BE2C (cell line): ENCODE results near the gene BICD1.

ENCODE experiments used
- DNase-seq: peaks from one replicate; pipeline ENCODE4 v3.0.0-alpha.2; 2020
- H3K27me3 ChIP-seq: fragments of 250-450 bp; sonication (Bioruptor Pico); 2 replicates; pipeline ENCODE4 v1.5.1; 2020; ENCODE audit warnings: mild to moderate bottlenecking
- H3K36me3 ChIP-seq: fragments of 250-450 bp; sonication (Bioruptor Pico); 2 replicates; pipeline ENCODE4 v1.5.1; 2020; ENCODE audit warnings: mild to moderate bottlenecking
- H3K4me1 ChIP-seq: fragments of 250-450 bp; sonication (Bioruptor Pico); 2 replicates; pipeline ENCODE4 v1.5.1; 2020
- H3K4me3 ChIP-seq: 2 replicates; pipeline ENCODE4 v1.5.1; 2011; ENCODE audit warnings: low read depth, low read length
- H3K9me3 ChIP-seq: fragments of 250-450 bp; sonication (Bioruptor Pico); 2 replicates; pipeline ENCODE4 v1.5.1; 2020
- TF ChIP-seq, protein P1 (sequence below): IDR thresholded peaks from 2 replicates; pipeline ENCODE4 v1.5.1; 2012; ENCODE audit warnings: mild to moderate bottlenecking, low read depth, low read length

The BICD1 gene

DNA sequence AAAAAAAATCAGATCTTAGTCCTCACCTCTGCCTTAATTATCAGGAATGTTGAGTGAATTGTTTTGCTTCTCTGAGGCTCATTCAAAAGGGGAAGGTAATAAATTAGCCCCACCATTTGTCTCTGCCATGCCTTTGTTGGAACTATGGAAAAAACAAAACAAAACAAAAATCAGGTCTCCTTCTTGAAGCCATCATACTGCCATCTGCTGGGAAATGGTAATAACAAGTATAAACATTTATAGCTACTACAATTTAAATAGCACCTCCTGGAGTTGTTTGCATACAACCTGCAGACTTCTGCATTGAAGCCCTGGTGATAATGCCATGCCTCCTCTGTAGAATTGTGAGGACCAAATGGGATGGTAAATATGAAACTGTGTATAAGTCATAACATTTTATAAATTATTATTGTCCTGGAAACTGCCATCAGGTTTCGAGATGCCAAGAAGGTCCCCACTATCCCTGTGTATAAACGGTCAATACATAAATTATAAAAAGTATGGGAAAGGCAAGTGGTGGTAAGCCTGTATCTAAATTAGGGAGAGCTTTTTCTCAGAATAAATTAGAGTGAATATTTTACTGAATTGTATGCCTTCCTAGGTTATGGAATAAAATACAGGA is 205.5 kb downstream of the BICD1 start:
- H3K36me3 ChIP-seq = peaks cover 2% of the 10 kb centered on the region; the same call in 1 of the 2 replicates
- H3K4me1 ChIP-seq = peaks cover 19% of the 10 kb centered on the region
- TF ChIP-seq, protein P1, sequence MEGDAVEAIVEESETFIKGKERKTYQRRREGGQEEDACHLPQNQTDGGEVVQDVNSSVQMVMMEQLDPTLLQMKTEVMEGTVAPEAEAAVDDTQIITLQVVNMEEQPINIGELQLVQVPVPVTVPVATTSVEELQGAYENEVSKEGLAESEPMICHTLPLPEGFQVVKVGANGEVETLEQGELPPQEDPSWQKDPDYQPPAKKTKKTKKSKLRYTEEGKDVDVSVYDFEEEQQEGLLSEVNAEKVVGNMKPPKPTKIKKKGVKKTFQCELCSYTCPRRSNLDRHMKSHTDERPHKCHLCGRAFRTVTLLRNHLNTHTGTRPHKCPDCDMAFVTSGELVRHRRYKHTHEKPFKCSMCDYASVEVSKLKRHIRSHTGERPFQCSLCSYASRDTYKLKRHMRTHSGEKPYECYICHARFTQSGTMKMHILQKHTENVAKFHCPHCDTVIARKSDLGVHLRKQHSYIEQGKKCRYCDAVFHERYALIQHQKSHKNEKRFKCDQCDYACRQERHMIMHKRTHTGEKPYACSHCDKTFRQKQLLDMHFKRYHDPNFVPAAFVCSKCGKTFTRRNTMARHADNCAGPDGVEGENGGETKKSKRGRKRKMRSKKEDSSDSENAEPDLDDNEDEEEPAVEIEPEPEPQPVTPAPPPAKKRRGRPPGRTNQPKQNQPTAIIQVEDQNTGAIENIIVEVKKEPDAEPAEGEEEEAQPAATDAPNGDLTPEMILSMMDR = peak; percentile 66
- no peaks in the 10 kb centered on the region for H3K9me3 ChIP-seq
- H3K27me3 ChIP-seq = no peaks in the 10 kb centered on the region
- no peak for DNase-seq
- no peak overlapping the region for H3K4me3 ChIP-seq

DNA sequence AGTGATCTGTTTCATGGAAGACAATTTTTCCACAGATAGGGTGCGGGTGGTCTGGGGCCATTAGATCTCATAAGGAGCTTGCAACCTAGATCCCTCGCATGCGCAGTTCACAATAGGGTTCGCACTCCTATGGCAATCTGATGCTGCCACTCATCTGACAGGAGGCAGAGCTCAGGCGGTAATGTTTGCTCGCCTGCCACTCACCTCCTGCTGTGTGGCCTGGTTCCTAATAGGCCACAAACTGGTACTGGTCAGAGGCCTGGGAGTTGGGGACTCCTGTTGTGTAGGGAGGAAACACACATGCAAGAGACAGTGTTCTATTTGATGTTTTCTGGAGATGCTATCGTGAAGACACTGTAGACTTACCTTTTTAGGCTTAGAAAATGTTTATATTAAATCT is 215.7 kb downstream of the BICD1 start:
- Histone ChIP-seq H3K4me3 (no peak overlapping the region), H3K36me3 (no peaks in the 10 kb centered on the region; the same call in 1 of the 2 replicates), H3K27me3 (no peaks in the 10 kb centered on the region), H3K4me1 (no peaks in the 10 kb centered on the region), H3K9me3 (no peaks in the 10 kb centered on the region)
- peak; percentile 15 for DNase-seq
- TF ChIP-seq, protein P1 = no peak

DNA sequence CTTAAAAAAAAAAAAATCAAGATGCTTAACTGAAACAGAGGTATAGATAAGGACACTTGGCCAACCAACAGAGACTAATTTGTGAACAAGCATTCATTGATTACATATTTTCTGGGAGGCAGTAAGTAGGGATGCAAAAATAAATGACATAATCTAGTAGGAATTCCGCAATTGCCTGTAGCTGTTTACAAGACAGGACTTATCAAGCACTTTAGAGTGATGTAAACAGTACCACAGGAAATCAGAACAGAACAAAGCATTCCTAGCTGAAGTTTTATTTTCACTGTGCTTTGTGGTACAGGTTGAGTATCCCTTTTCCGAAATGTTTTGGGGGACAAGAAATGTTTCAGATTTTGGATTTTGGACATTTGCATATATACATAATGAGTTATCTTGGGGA is 224.5 kb downstream of the BICD1 start:
- no peak for DNase-seq
- no peaks in the 10 kb centered on the region for H3K9me3 ChIP-seq
- no peak overlapping the region for H3K4me3 ChIP-seq
- H3K27me3 ChIP-seq = no peaks in the 10 kb centered on the region
- TF ChIP-seq, protein P1 = no peak
- H3K36me3 ChIP-seq = peaks cover 10% of the 10 kb centered on the region
- H3K4me1 ChIP-seq = no peaks in the 10 kb centered on the region

DNA sequence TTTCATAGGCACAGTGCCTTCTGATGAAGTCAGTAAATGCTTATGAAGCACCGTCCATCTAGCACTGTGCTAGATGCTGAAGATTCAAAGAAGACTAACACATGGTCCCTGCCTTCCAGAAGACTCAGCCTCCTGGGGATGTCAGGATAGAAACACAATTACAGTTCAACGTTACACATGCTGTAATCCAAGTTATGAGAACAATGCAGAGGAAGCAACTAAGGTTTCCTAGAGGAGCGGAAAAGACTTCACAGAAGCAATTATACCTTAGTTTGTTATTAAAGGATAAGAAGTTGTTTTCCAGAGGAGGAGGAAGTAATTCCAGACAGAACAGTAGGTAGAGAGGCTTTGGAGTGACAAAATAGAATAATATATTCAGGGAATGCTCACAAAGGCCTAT is 225.8 kb downstream of the BICD1 start:
- H3K4me1 ChIP-seq = no peaks in the 10 kb centered on the region
- TF ChIP-seq, protein P1 = no peak
- peaks cover 12% of the 10 kb centered on the region for H3K36me3 ChIP-seq
- no peak for DNase-seq
- H3K4me3 ChIP-seq = no peak overlapping the region
- no peaks in the 10 kb centered on the region for H3K27me3 ChIP-seq
- H3K9me3 ChIP-seq = no peaks in the 10 kb centered on the region

DNA sequence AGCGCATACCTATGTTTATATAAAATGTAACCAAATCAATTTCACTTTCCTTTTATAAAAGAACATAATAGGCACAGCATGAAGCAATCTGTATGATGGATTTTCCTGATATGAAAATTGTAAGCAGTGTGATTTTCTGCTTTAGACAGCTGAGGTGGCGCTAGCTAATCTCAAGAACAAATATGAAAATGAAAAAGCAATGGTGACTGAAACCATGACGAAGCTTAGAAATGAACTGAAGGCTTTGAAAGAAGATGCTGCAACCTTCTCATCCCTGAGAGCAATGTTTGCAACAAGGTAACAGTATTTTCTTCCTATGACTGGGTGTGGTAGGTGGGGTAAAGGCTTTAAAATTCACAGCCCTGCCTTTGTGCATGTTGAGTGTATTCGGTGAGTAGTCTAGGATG is 227.7 kb downstream of the BICD1 start:
- H3K9me3 ChIP-seq = no peaks in the 10 kb centered on the region
- no peaks in the 10 kb centered on the region for H3K27me3 ChIP-seq
- H3K36me3 ChIP-seq = peaks cover 15% of the 10 kb centered on the region
- DNase-seq = no peak
- H3K4me3 ChIP-seq = no peak overlapping the region
- H3K4me1 ChIP-seq = no peaks in the 10 kb centered on the region
- TF ChIP-seq, protein P1 = no peak

DNA sequence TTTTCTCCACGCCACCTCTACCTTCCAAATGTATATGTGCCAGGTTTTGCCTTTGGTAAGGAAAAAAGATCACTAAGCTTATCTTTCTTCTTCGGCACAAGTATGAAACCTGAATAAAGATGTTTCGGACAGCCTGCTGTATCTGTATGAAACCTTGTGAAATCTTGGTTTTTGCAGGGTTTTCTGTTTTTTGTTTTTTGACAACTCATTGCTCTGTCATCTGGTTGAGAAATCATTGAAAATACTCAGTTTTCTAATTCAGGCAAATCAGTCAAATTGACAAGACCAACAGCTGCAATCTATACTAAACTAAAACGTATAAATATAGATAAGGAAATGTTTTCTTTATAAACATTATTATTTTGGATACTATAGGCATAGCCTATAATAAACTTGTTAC is 229.6 kb downstream of the BICD1 start:
- Histone ChIP-seq H3K4me1 (no peaks in the 10 kb centered on the region), H3K9me3 (no peaks in the 10 kb centered on the region), H3K27me3 (no peaks in the 10 kb centered on the region), H3K4me3 (no peak overlapping the region), H3K36me3 (peaks cover 15% of the 10 kb centered on the region)
- no peak for DNase-seq
- TF ChIP-seq, protein P1 = no peak
